Kidney epithelial cell (primary cell): ENCODE measurements around the gene ZKSCAN3. TPM values are rescaled to one million over a fixed set of nuclear protein-coding genes. Genes with fewer than 3 reads are reported as not detected.

Source experiments
- DNase-seq: peaks from one replicate; pipeline ENCODE4 v3.0.0-alpha.2; 2010; ENCODE audit warnings: low read depth
- H3K27me3 ChIP-seq: 2 replicates; pipeline ENCODE4 v1.6.0; 2011; ENCODE audit warnings: low read length; ENCODE audit not compliant: control insufficient read depth, insufficient read depth
- H3K36me3 ChIP-seq: 2 replicates; pipeline ENCODE4 v1.5.1; 2011; ENCODE audit warnings: low read length; ENCODE audit not compliant: control insufficient read depth, insufficient read depth
- H3K4me3 ChIP-seq: 2 replicates; pipeline ENCODE4 v1.5.1; 2011; ENCODE audit warnings: low read depth, mild to moderate bottlenecking, control low read depth, low read length
- CTCF ChIP-seq: IDR thresholded peaks from 2 replicates; pipeline ENCODE4 v1.5.1; 2011; ENCODE audit warnings: mild to moderate bottlenecking, moderate library complexity, low read length, control low read depth, inconsistent platforms; ENCODE audit not compliant: insufficient read depth, poor library complexity, severe bottlenecking
- total RNA-seq: library from RNA; depleted of rRNA; stranded (reverse); fragments of >200 nt; gene quantifications from 2 replicates; pipeline ENCODE4 v1.2.3, GENCODE V29; 2015

Gene ZKSCAN3
- total RNA-seq, 1 donor from 2014 or later: 5.5 TPM

GRCh38 chr6:28340310-28341095 is 9.2 kb upstream of the ZKSCAN3 start:
- TF ChIP-seq CTCF: no peak
- no peak for DNase-seq
- H3K36me3 ChIP-seq: no peaks in the 10 kb centered on the region
- H3K27me3 ChIP-seq: no peaks in the 10 kb centered on the region
- no peak overlapping the region for H3K4me3 ChIP-seq

- DNase-seq: no peak
- H3K4me3 ChIP-seq: no peak overlapping the region
- peaks cover 3% of the 10 kb centered on the region for H3K27me3 ChIP-seq
- H3K36me3 ChIP-seq: no peaks in the 10 kb centered on the region
- TF ChIP-seq CTCF: no peak
Observed at GRCh38 chr6:28343898-28344677, 5.7 kb upstream of the ZKSCAN3 start.

- H3K36me3 ChIP-seq: no peaks in the 10 kb centered on the region
- H3K27me3 ChIP-seq: peaks cover 3% of the 10 kb centered on the region
- TF ChIP-seq CTCF: no peak
- H3K4me3 ChIP-seq: no peak overlapping the region
- no peak for DNase-seq
Observed at GRCh38 chr6:28345201-28345600, 4.5 kb upstream of the ZKSCAN3 start.

GRCh38 chr6:28347119-28347518 is 2.6 kb upstream of the ZKSCAN3 start:
- no peak for TF ChIP-seq CTCF
- DNase-seq: no peak
- Histone ChIP-seq H3K27me3 (peaks cover 3% of the 10 kb centered on the region), H3K36me3 (no peaks in the 10 kb centered on the region), H3K4me3 (no peak overlapping the region)

- DNase-seq: no peak
- Histone ChIP-seq H3K4me3 (peak overlapping the region; percentile 93), H3K27me3 (peaks cover 3% of the 10 kb centered on the region), H3K36me3 (no peaks in the 10 kb centered on the region)
- no peak for TF ChIP-seq CTCF
Observed at GRCh38 chr6:28349344-28349891, 329 bp upstream of the ZKSCAN3 start.
